Neural progenitor cell (in vitro differentiated cells): ENCODE data around the gene NFIA. TPM values are rescaled to one million over a fixed set of nuclear protein-coding genes. Genes with fewer than 3 reads are reported as not detected.

Experiments used
- DNase-seq: peaks from one replicate; pipeline ENCODE4 v3.0.0-alpha.2; 2016; ENCODE audit warnings: low spot score
- H2AFZ ChIP-seq: fragments of 200-600 bp; sonication (generic); replicated peaks from 2 replicates; pipeline ENCODE4 v1.6.1; 2016; ENCODE audit warnings: antibody characterized with exemption
- H3F3A ChIP-seq: fragments of 200-600 bp; sonication (generic); 2 replicates; pipeline ENCODE4 v1.6.1; 2016; ENCODE audit warnings: antibody characterized with exemption, low read depth
- H3K27ac ChIP-seq: fragments of 200-600 bp; sonication (generic); 2 replicates; pipeline ENCODE4 v1.5.1; 2016; ENCODE audit warnings: mild to moderate bottlenecking
- H3K27me3 ChIP-seq: fragments of 200-600 bp; sonication (generic); 2 replicates; pipeline ENCODE4 v1.6.1; 2016; ENCODE audit warnings: mild to moderate bottlenecking, moderate library complexity
- H3K36me3 ChIP-seq: fragments of 200-600 bp; sonication (generic); 2 replicates; pipeline ENCODE4 v1.5.1; 2016
- H3K4me1 ChIP-seq: fragments of 200-600 bp; sonication (generic); 2 replicates; pipeline ENCODE4 v1.6.1; 2016; ENCODE audit warnings: mixed run types
- H3K4me2 ChIP-seq: fragments of 200-600 bp; sonication (generic); 2 replicates; pipeline ENCODE4 v1.6.1; 2016
- H3K4me3 ChIP-seq: fragments of 200-600 bp; sonication (generic); 2 replicates; pipeline ENCODE4 v1.5.1; 2016
- H3K79me2 ChIP-seq: fragments of 200-600 bp; sonication (generic); 2 replicates; pipeline ENCODE4 v1.6.1; 2016; ENCODE audit warnings: low read depth
- H3K9ac ChIP-seq: fragments of 200-600 bp; sonication (generic); 2 replicates; pipeline ENCODE4 v1.6.1; 2016
- H3K9me3 ChIP-seq: fragments of 200-600 bp; sonication (generic); 2 replicates; pipeline ENCODE4 v1.5.1; 2016; ENCODE audit warnings: low read depth
- H4K20me1 ChIP-seq: fragments of 200-600 bp; sonication (generic); 2 replicates; pipeline ENCODE4 v1.6.1; 2016; ENCODE audit warnings: low read depth
- H3K27ac Mint-ChIP-seq: 3 replicates; pipeline ENCODE4 v1.8.0; 2021; ENCODE audit warnings: mixed read lengths
- H3K27me3 Mint-ChIP-seq: 2 replicates; pipeline ENCODE4 v1.8.0; 2022; ENCODE audit warnings: low read depth, mild to moderate bottlenecking, inconsistent platforms, moderate library complexity, mixed read lengths; ENCODE audit not compliant: insufficient read depth
- H3K36me3 Mint-ChIP-seq: 3 replicates; pipeline ENCODE4 v1.8.0; 2021; ENCODE audit warnings: mixed read lengths
- H3K4me1 Mint-ChIP-seq: 3 replicates; pipeline ENCODE4 v1.8.0; 2021; ENCODE audit warnings: mixed read lengths
- H3K4me3 Mint-ChIP-seq: 3 replicates; pipeline ENCODE4 v1.8.0; 2021; ENCODE audit warnings: mild to moderate bottlenecking, moderate library complexity, mixed read lengths
- H3K9me3 Mint-ChIP-seq: 3 replicates; pipeline ENCODE4 v1.8.0; 2020; ENCODE audit warnings: mixed read lengths
- CTCF ChIP-seq: fragments of 200-600 bp; sonication (generic); IDR thresholded peaks from 2 replicates; pipeline ENCODE4 v1.5.1; 2017; ENCODE audit warnings: antibody characterized with exemption, mild to moderate bottlenecking
- EZH2 ChIP-seq: fragments of 200-600 bp; sonication (generic); IDR thresholded peaks from 2 replicates; pipeline ENCODE4 v1.6.1; 2017; ENCODE audit warnings: antibody characterized with exemption, mild to moderate bottlenecking, moderate library complexity
- EZH2phosphoT487 ChIP-seq: fragments of 200-600 bp; sonication (generic); IDR thresholded peaks from 2 replicates; pipeline ENCODE4 v1.6.1; 2017; ENCODE audit warnings: antibody characterized with exemption
- total RNA-seq: library from RNA; depleted of rRNA; stranded (reverse); fragments of >200 nt; gene quantifications from 2 replicates; pipeline ENCODE4 v1.2.3, GENCODE V29; 2015; ENCODE audit warnings: low replicate concordance

NFIA gene
- total RNA-seq, 1 donor from 2014 or later = 5.3 TPM

DNA sequence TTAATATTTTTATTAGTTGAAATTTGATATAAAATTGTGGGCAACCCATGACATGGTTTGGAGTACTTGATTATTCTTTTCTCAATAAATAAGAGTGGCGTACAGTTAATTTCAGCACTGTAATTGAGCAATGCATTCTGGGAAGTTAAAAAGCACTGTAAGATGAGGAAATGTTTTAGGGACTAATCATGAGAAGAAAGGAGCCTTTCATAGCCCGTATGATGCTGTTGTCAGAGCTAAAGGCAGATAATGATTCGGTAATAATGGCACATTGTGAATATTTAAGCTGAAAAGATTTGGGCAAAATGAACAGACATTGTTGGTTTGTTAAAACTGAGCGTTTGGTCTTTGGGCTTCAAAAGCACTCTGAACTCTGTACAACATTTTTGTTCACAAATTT lies 139.3 kb downstream of the NFIA start:
- no peaks in the 10 kb centered on the region for H3F3A ChIP-seq
- Mint-ChIP-seq H3K9me3 (peaks cover 6% of the 10 kb centered on the region), H3K4me1 (peaks cover 2% of the 10 kb centered on the region), H3K36me3 (peaks cover 12% of the 10 kb centered on the region), H3K27ac (no peak overlapping the region), H3K4me3 (no peak overlapping the region), H3K27me3 (peaks cover 3% of the 10 kb centered on the region)
- DNase-seq = no peak
- H3K4me3 ChIP-seq = no peak overlapping the region
- H3K27me3 ChIP-seq = no peaks in the 10 kb centered on the region
- peaks cover 12% of the 10 kb centered on the region for H3K4me1 ChIP-seq
- no peaks in the 10 kb centered on the region for H3K9me3 ChIP-seq
- no peaks in the 10 kb centered on the region for H3K36me3 ChIP-seq
- H3K9ac ChIP-seq = no peak overlapping the region
- no peaks in the 10 kb centered on the region for H3K79me2 ChIP-seq
- no peak overlapping the region for H3K4me2 ChIP-seq
- H4K20me1 ChIP-seq = no peaks in the 10 kb centered on the region
- peak overlapping the region; percentile 21 for H2AFZ ChIP-seq
- TF ChIP-seq EZH2 = no peak
- no peak for TF ChIP-seq EZH2phosphoT487
- TF ChIP-seq CTCF = no peak
- H3K27ac ChIP-seq = no peak overlapping the region

DNA sequence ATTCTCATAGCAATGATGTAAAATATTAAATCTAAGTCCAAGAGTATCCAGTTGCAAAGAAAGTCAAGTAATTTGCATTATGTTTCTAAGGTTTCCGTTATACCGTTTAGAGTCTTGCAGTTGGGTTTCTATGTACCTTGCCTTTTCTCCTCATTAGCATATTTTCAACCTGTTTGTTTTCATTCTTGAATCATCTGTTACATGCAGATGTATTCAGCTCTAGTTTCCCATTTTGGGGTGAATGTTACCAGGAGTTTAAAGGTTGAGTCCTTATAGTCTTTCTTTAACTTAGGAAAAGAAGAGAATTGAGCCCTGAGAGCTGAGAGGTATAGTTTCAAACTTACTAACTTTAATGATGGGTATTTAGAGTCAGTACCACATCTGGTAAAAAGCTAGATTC lies 139.9 kb downstream of the NFIA start:
- Histone ChIP-seq H3K4me3 (no peak overlapping the region), H3K79me2 (no peaks in the 10 kb centered on the region), H3F3A (no peaks in the 10 kb centered on the region), H2AFZ (peak overlapping the region; percentile 21), H3K4me2 (no peak overlapping the region), H3K27me3 (no peaks in the 10 kb centered on the region), H3K9me3 (no peaks in the 10 kb centered on the region), H4K20me1 (no peaks in the 10 kb centered on the region), H3K27ac (no peak overlapping the region), H3K4me1 (peaks cover 12% of the 10 kb centered on the region), H3K36me3 (no peaks in the 10 kb centered on the region), H3K9ac (no peak overlapping the region)
- DNase-seq = no peak
- H3K4me1 Mint-ChIP-seq = peaks cover 4% of the 10 kb centered on the region
- peaks cover 3% of the 10 kb centered on the region for H3K27me3 Mint-ChIP-seq
- TF ChIP-seq CTCF (no peak), EZH2phosphoT487 (no peak), EZH2 (no peak)
- peaks cover 12% of the 10 kb centered on the region for H3K36me3 Mint-ChIP-seq
- H3K9me3 Mint-ChIP-seq = peaks cover 6% of the 10 kb centered on the region
- no peak overlapping the region for H3K27ac Mint-ChIP-seq
- no peak overlapping the region for H3K4me3 Mint-ChIP-seq

- Histone ChIP-seq H3K9me3 (no peaks in the 10 kb centered on the region), H3K27me3 (no peaks in the 10 kb centered on the region), H3F3A (no peaks in the 10 kb centered on the region), H3K79me2 (no peaks in the 10 kb centered on the region), H2AFZ (no peak overlapping the region), H4K20me1 (no peaks in the 10 kb centered on the region), H3K4me3 (no peak overlapping the region), H3K4me2 (no peak overlapping the region), H3K9ac (no peak overlapping the region), H3K36me3 (no peaks in the 10 kb centered on the region), H3K27ac (no peak overlapping the region), H3K4me1 (peaks cover 12% of the 10 kb centered on the region)
- TF ChIP-seq CTCF (no peak), EZH2 (no peak), EZH2phosphoT487 (no peak)
- Mint-ChIP-seq H3K36me3 (peaks cover 5% of the 10 kb centered on the region), H3K4me1 (peaks cover 7% of the 10 kb centered on the region), H3K4me3 (no peak overlapping the region), H3K9me3 (peaks cover 2% of the 10 kb centered on the region), H3K27me3 (peaks cover 2% of the 10 kb centered on the region), H3K27ac (no peak overlapping the region)
- DNase-seq = no peak
Measured at GRCh38 chr1:61223140-61223539, 140.8 kb downstream of the NFIA start.
